ENCODE results near the gene GNG2. TPM values are rescaled to one million over a fixed set of nuclear protein-coding genes. Genes with fewer than 3 reads are reported as not detected.

Gene GNG2
- total and polyA plus RNA-seq, 4 experiments from 2014 or later = 81.3 to 177 (median 122) TPM

DNA sequence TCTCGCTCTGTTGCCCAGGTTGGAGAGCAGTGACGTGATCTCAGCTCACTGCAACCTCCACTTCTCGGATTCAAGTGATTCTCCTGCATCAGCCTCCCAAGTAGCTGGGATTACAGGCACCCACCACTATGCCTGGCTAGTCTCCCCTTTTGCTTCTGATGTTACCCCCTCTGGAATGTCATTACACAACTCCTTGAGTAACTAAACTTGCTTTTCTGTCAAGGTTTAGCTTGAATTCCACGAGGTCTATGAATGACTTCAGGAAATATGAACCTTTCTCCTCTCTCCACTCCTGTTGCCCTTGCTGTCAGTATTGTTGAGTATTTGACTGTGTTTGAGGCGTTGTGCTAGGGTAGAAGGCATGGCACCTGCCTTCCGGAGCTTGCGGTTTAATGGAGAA is 112.2 kb downstream of the GNG2 start:
- Histone ChIP-seq H3K27ac (ENCODE audit: low read depth, low read length) (no peak overlapping the region), H3K4me3 (ENCODE audit: low read length in 2 of 2) (no peak overlapping the region), H3K36me3 (ENCODE audit: insufficient read depth, low read length) (no peaks in the 10 kb centered on the region), H3K27me3 (ENCODE audit: insufficient read depth, low read length) (no peaks in the 10 kb centered on the region), H3K4me1 (ENCODE audit: insufficient read depth, low read length) (no peaks in the 10 kb centered on the region), H3K9me3 (ENCODE audit: control insufficient read depth in 1 of 2, low read length in 2 of 2) (no peaks in the 10 kb centered on the region)
- Mint-ChIP-seq H3K4me3 (no peak overlapping the region), H3K27ac (peak overlapping the region in 4 of 7 donors; percentile 17 to 78 (median 52)), H3K4me1 (peaks cover 0 to 4% (median under 1%) of the 10 kb centered on the region in 4 donors), H3K9me3 (no peaks in the 10 kb centered on the region), H3K27me3 (no peaks in the 10 kb centered on the region), H3K36me3 (peaks cover 9 to 25% of the 10 kb centered on the region in 2 donors)
- ChIA-PET POLR2A (ENCODE audit: partially characterized antibody) (no interaction called here), CTCF (ENCODE audit: partially characterized antibody) (no interaction called here)
- DNase-seq = no peak
- intact Hi-C loops (cut with micrococcal nuclease) = no loop called here

DNA sequence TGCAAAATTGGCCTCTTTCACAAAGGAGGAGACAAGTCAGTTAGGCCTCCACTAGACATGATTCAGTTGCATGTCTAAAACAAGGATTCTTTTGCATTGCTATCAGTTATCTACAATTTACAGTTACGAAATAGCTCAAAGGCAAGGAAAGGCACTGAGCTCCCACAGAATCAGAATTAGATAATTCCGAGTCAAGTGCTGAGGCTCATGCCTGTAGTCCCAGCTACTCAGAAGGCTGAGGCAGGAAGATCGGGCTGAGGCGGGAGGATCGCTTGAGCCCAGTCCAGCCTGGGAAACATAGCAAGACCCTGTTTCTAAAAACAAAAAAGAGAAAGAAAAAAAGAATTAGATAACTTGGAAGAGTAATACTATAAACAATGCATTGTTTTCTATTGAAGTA is 116.7 kb downstream of the GNG2 start:
- no peaks in the 10 kb centered on the region for H3K9me3 ChIP-seq (ENCODE audit: control insufficient read depth in 1 of 2, low read length in 2 of 2)
- intact Hi-C loops (cut with micrococcal nuclease) = no loop called here
- no peaks in the 10 kb centered on the region for H3K36me3 Mint-ChIP-seq
- no peak overlapping the region for H3K4me3 Mint-ChIP-seq
- no peaks in the 10 kb centered on the region for H3K27me3 Mint-ChIP-seq
- peaks cover 0 to 6% (median 5%) of the 10 kb centered on the region in 4 donors for H3K4me1 Mint-ChIP-seq
- H3K27ac ChIP-seq (ENCODE audit: low read depth, low read length) = no peak overlapping the region
- no peaks in the 10 kb centered on the region for H3K36me3 ChIP-seq (ENCODE audit: insufficient read depth, low read length)
- no peaks in the 10 kb centered on the region for H3K27me3 ChIP-seq (ENCODE audit: insufficient read depth, low read length)
- POLR2A ChIA-PET (ENCODE audit: partially characterized antibody) = no interaction called here
- CTCF ChIA-PET (ENCODE audit: partially characterized antibody) = interaction anchor here (1.0 to 4.7 kb wide), 12 partner anchors 9 to 699 kb away, joined by 3 to 78 read pairs (median 12); partner anchors contain the start of gene GNG2
- no peak overlapping the region for H3K4me3 ChIP-seq (ENCODE audit: low read length in 2 of 2)
- H3K4me1 ChIP-seq (ENCODE audit: insufficient read depth, low read length) = peaks cover 7% of the 10 kb centered on the region
- H3K9me3 Mint-ChIP-seq = no peaks in the 10 kb centered on the region
- no peak for DNase-seq
- no peak overlapping the region for H3K27ac Mint-ChIP-seq

DNA sequence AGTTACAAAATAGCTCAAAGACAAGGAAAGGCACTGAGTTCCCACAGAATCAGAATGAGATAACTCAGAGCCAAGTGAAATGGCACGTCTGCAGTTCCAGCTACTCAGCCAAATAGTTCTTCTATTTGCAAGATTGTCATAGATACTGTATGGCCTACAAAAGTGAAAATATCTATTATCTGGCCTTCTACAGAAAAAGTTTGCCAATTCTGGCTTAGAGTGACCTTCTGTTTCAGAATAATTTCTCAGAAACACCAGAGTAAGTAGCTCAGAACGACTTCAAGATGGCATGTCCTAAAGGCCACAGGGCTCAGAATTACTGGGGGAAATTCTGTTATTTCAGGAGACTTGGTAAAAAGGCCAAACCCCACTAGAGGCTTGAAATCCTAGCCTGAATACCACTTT is 118.3 kb downstream of the GNG2 start:
- Mint-ChIP-seq H3K4me1 (peaks cover 0 to 6% (median 5%) of the 10 kb centered on the region in 4 donors), H3K36me3 (no peaks in the 10 kb centered on the region), H3K27me3 (no peaks in the 10 kb centered on the region), H3K9me3 (no peaks in the 10 kb centered on the region), H3K4me3 (no peak overlapping the region), H3K27ac (peak overlapping the region in 1 of 7 donors; percentile 47)
- Histone ChIP-seq H3K9me3 (ENCODE audit: control insufficient read depth in 1 of 2, low read length in 2 of 2) (no peaks in the 10 kb centered on the region), H3K36me3 (ENCODE audit: insufficient read depth, low read length) (no peaks in the 10 kb centered on the region), H3K4me3 (ENCODE audit: low read length in 2 of 2) (no peak overlapping the region), H3K27ac (ENCODE audit: low read depth, low read length) (no peak overlapping the region), H3K27me3 (ENCODE audit: insufficient read depth, low read length) (no peaks in the 10 kb centered on the region), H3K4me1 (ENCODE audit: insufficient read depth, low read length) (peaks cover 7% of the 10 kb centered on the region)
- intact Hi-C loops (cut with micrococcal nuclease) = loop anchor here (1.0 kb wide), 3 partner anchors 118 to 198 kb away; partner anchors contain the start of gene GNG2
- CTCF ChIA-PET (ENCODE audit: partially characterized antibody) = interaction anchor here (0.7 to 4.7 kb wide), 49 partner anchors 9 to 700 kb away, joined by 3 to 78 read pairs (median 4); partner anchors contain the start of genes FRMD6, GNG2 and RTRAF
- POLR2A ChIA-PET (ENCODE audit: partially characterized antibody) = interaction anchor here (0.8 to 1.8 kb wide), 5 partner anchors 105 to 199 kb away, joined by 3 to 8 read pairs (median 4); partner anchors contain the start of gene GNG2
- no peak for DNase-seq

DNA sequence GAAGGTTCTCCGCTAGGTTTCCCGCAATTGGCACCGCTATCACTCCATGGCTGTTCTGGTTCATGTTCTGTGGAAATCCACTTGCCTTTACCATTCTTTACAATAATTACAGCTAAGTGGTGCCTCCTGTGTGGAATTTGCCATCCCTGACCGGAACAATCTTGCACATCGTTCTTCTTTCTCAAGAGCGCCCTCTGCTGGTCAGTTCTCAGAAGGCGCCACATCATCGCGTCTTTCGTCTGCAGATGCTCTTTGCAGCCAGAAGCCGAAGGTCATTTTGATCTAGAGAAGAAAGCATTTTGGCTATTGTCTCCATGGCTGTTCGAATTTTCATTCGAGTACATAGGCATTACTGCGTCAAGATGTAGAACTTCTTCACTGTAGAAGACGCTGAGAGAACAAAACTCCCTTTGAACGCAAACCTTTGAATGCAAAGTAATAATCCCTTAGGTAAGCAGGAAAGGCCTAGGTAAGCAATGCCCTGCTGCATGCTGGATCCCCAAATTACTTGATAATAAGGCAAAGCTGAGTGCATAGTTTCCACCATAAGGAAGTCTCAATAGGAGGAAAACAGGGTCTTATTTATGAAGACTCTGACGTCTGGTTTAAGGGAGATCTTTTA is 118.8 kb downstream of the GNG2 start:
- Histone ChIP-seq H3K4me3 (ENCODE audit: low read length in 2 of 2) (no peak overlapping the region), H3K27me3 (ENCODE audit: insufficient read depth, low read length) (no peaks in the 10 kb centered on the region), H3K9me3 (ENCODE audit: control insufficient read depth in 1 of 2, low read length in 2 of 2) (no peaks in the 10 kb centered on the region), H3K36me3 (ENCODE audit: insufficient read depth, low read length) (no peaks in the 10 kb centered on the region), H3K27ac (ENCODE audit: low read depth, low read length) (no peak overlapping the region), H3K4me1 (ENCODE audit: insufficient read depth, low read length) (peaks cover 7% of the 10 kb centered on the region)
- Mint-ChIP-seq H3K27ac (peak overlapping the region in 2 of 7 donors; percentile 47 to 48), H3K4me3 (peak overlapping the region in 1 of 8 donors; percentile 34), H3K9me3 (no peaks in the 10 kb centered on the region), H3K27me3 (no peaks in the 10 kb centered on the region), H3K4me1 (peaks cover 0 to 6% (median 5%) of the 10 kb centered on the region in 4 donors), H3K36me3 (no peaks in the 10 kb centered on the region)
- POLR2A ChIA-PET (ENCODE audit: partially characterized antibody) = interaction anchor here (0.9 to 1.8 kb wide), 4 partner anchors 106 to 151 kb away, joined by 3 to 8 read pairs (median 5); partner anchors contain the start of gene GNG2
- DNase-seq = peak; percentile 71 to 76 (median 73)
- CTCF ChIA-PET (ENCODE audit: partially characterized antibody) = interaction anchor here (0.7 to 4.7 kb wide), 46 partner anchors 9 to 696 kb away, joined by 3 to 78 read pairs (median 4); partner anchors contain the start of genes FRMD6, GNG2 and RTRAF
- intact Hi-C loops (cut with micrococcal nuclease) = loop anchor here (1.0 kb wide), 3 partner anchors 119 to 199 kb away; partner anchors contain the start of gene GNG2

DNA sequence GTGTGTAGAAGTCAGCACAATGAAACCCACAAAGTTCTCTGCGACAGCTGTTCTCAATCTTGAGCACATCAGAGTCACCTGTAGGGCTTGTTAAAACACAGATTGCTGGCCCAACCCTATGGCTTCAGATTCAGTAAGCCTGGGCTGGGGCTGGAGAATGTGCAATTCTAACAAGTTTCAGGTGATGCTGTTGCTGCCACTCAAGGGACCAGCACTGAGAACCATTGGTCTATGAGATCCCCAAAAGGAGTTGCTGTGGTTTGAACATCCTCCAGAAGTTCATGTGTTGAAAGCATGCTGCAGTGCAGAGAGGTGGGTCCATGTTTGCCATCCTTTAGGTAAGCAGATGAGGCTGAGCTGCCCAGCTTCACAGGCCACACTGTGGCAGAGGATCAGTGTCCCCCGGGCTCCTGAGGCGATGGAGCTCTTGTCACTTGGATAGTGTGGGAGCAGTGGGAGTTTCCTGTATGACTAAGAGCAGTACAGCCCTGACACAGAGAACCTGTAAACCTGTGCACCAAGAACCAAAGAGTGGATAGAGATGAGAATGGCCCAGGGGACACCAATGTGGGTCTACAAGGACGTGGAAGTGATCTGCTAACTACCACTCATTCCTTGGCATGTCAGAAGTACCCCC is 120.9 kb downstream of the GNG2 start:
- H3K4me3 Mint-ChIP-seq = no peak overlapping the region
- H3K9me3 ChIP-seq (ENCODE audit: control insufficient read depth in 1 of 2, low read length in 2 of 2) = no peaks in the 10 kb centered on the region
- intact Hi-C loops (cut with micrococcal nuclease) = no loop called here
- H3K36me3 ChIP-seq (ENCODE audit: insufficient read depth, low read length) = no peaks in the 10 kb centered on the region
- no peak overlapping the region for H3K4me3 ChIP-seq (ENCODE audit: low read length in 2 of 2)
- H3K4me1 ChIP-seq (ENCODE audit: insufficient read depth, low read length) = peaks cover 7% of the 10 kb centered on the region
- DNase-seq = no peak
- peak overlapping the region in 1 of 7 donors; percentile 67 for H3K27ac Mint-ChIP-seq
- no peak overlapping the region for H3K27ac ChIP-seq (ENCODE audit: low read depth, low read length)
- H3K36me3 Mint-ChIP-seq = no peaks in the 10 kb centered on the region
- peaks cover 0 to 1% (median 0%) of the 10 kb centered on the region in 8 donors for H3K9me3 Mint-ChIP-seq
- ChIA-PET POLR2A (ENCODE audit: partially characterized antibody) (no interaction called here), CTCF (ENCODE audit: partially characterized antibody) (interaction anchor here (0.9 to 4.6 kb wide), 7 partner anchors 9 to 203 kb away, joined by 3 to 78 read pairs (median 5); partner anchors contain the start of genes GNG2 and RTRAF)
- H3K27me3 Mint-ChIP-seq = no peaks in the 10 kb centered on the region
- no peaks in the 10 kb centered on the region for H3K27me3 ChIP-seq (ENCODE audit: insufficient read depth, low read length)
- H3K4me1 Mint-ChIP-seq = peaks cover 0 to 6% (median 5%) of the 10 kb centered on the region in 4 donors

DNA sequence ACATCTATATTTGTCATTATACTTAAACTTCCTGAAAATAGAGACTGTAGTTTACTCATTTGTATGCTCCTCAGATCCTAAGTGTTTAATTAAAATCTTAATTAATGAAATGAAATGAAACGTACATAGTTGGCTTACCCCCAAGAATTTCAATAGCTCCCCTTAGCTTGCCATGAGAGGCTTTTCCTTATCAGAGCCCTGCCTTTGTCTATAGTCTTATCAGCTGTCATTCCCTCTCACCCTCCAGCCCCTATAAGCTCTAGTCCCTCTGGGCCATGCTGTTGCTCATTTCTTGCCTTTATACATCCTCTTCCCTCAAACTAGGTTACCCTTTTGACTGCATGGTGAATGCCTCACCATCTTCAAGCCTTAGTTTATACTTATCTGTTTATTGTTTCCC is 127.8 kb downstream of the GNG2 start:
- Histone ChIP-seq H3K4me3 (ENCODE audit: low read length in 2 of 2) (no peak overlapping the region), H3K36me3 (ENCODE audit: insufficient read depth, low read length) (peaks cover 17% of the 10 kb centered on the region), H3K4me1 (ENCODE audit: insufficient read depth, low read length) (peaks cover 34% of the 10 kb centered on the region), H3K27me3 (ENCODE audit: insufficient read depth, low read length) (no peaks in the 10 kb centered on the region), H3K27ac (ENCODE audit: low read depth, low read length) (peak overlapping the region; percentile 87), H3K9me3 (ENCODE audit: control insufficient read depth in 1 of 2, low read length in 2 of 2) (no peaks in the 10 kb centered on the region)
- Mint-ChIP-seq H3K27ac (peak overlapping the region; percentile 87 to 100 (median 97)), H3K36me3 (peaks cover 10 to 24% of the 10 kb centered on the region in 2 donors), H3K27me3 (no peaks in the 10 kb centered on the region), H3K4me3 (peak overlapping the region in 7 of 8 donors; percentile 45 to 100 (median 97)), H3K9me3 (peaks cover 0 to 1% (median 0%) of the 10 kb centered on the region in 8 donors), H3K4me1 (peaks cover 17 to 28% (median 22%) of the 10 kb centered on the region in 4 donors)
- intact Hi-C loops (cut with micrococcal nuclease) = loop anchor here (5.0 kb wide), 1 partner anchor 336 kb away; the partner anchor contains the start of gene FRMD6
- ChIA-PET CTCF (ENCODE audit: partially characterized antibody) (interaction anchor here (1.4 kb wide), 1 partner anchor 10 kb away, joined by 16 read pairs; no protein-coding TSS in a partner anchor), POLR2A (ENCODE audit: partially characterized antibody) (interaction anchor here (1.1 to 2.3 kb wide), 2 partner anchors 117 to 128 kb away, joined by 3 to 7 read pairs; partner anchors contain the start of gene GNG2)
- no peak for DNase-seq

Measured in CD4-positive, alpha-beta memory T cell (primary cell).